Effector CD8-positive, alpha-beta T cell (primary cell): ENCODE results near the gene LIMK2.
"Not testable (repeated sequence)": the region's sequence is repeated elsewhere in the genome, so short reads cannot be mapped to it uniquely, and the experiment has no call there.

ENCODE experiments used
- DNase-seq: peaks from one replicate; lab custom pipeline; 2025; lab: John Stamatoyannopoulos, UW

LIMK2 gene

GRCh38 chr22:31211482-31211861 lies 626 bp upstream of the LIMK2 start:
- DNase-seq, result no peak

DNA sequence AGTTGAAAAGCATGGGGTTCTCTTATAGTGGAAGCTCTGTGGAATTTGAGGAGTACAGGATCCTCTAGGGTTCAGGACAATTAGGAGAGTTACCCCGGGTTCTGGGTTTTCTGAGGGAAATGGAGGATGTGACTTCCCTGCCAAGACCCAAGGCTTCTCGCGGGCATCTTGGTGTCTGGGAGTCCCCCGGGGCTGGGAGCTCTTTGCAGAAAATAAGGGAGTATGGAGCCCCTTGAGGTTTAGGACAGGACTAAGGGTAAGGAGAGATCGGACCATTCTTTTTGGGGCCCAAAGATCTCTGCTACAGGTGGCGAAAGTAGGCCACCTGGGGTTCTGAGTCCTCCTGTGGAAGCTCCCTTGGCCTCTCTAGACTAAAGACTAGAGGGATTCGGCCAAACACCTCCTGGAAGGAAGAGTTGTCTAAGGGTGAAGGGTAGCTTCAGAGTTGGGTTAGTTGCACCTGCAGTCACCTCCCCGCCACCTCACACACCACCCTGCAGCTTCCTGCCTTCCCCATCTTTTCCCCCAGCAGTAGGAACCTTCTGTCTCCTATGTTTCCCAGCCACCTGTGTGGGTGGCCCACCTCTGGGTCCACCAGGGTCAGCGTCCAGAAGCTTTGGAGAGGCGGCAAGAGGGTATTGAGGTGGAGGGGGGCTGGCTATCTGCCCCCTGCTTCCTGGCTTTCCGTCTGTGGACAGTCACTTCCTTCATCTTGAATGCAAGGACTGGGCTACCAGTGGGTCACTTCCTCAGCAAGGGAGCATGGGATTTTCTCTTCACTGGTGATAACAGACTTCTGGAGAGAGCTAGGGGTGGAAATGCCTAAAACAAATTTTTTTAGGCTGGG lies 908 bp downstream of the LIMK2 start:
- DNase-seq, result no peak

DNA sequence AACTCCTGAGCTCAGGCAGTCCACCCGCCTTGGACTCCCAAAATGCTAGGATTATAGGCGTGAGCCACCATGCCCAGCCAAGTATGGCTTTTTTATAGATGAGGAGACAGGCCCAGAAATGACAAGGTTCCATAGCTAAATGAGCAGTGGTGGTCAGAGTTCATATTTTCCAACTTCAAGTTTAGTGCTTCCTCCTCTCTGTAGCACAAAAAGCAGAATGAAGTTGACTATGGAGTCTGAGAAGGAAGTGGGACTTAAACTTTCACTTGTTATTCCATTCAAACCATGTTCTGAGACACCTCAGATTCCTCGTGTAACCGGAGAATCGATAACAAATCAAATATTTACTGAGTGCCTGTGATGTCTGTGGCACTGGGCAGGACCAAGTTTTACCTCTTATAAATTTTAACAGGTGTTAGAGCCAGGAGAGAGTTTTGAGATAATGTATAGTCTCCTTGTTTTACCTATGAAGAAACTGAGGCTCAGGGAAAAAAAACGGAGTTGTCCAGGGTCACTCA lies 3.0 kb downstream of the LIMK2 start:
- no peak for DNase-seq

DNA sequence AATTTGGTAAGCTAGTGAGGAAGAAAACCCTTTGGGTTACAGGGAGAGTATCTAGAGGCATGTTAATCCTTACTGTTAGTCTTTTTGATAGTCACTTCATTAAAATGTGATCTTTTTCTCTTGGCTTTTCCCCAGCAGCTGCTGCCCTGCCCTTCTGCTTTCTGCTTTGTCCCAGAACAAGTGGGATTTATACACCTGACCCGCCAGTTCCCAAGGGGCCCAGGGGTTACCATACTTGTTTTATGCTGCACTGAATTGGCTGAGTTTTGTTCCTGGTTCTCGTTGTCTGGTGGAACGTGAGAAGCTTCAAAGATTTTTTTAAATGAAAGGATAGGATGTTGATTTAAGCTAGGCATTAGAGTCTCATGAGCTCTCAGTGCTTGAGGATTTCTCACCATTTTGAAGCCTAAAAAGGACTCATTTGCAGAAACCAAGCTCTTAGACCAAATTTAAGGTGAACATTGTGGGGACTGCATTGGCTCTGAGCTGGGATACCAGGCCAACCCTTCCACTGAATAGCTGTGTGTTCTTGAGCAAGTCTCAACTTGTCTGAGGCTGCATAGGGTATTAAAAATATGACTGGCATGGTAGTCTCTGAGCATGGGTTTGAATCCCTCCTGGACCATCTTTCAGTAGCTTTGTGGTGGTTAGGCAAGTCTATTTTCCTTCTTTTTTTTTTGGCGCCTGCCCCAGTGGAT lies 6.6 kb downstream of the LIMK2 start:
- no peak for DNase-seq

GRCh38 chr22:31221084-31221483 lies 9.0 kb downstream of the LIMK2 start:
- DNase-seq, result no peak

- no peak for DNase-seq
Observed at GRCh38 chr22:31222736-31223135, 10.6 kb downstream of the LIMK2 start.

GRCh38 chr22:31223786-31224191 lies 11.7 kb downstream of the LIMK2 start:
- DNase-seq, result no peak

- DNase-seq, result not testable (repeated sequence)
Observed at GRCh38 chr22:31224691-31225090, 12.6 kb downstream of the LIMK2 start.

GRCh38 chr22:31227186-31227585 lies 15.1 kb downstream of the LIMK2 start:
- no peak for DNase-seq

DNA sequence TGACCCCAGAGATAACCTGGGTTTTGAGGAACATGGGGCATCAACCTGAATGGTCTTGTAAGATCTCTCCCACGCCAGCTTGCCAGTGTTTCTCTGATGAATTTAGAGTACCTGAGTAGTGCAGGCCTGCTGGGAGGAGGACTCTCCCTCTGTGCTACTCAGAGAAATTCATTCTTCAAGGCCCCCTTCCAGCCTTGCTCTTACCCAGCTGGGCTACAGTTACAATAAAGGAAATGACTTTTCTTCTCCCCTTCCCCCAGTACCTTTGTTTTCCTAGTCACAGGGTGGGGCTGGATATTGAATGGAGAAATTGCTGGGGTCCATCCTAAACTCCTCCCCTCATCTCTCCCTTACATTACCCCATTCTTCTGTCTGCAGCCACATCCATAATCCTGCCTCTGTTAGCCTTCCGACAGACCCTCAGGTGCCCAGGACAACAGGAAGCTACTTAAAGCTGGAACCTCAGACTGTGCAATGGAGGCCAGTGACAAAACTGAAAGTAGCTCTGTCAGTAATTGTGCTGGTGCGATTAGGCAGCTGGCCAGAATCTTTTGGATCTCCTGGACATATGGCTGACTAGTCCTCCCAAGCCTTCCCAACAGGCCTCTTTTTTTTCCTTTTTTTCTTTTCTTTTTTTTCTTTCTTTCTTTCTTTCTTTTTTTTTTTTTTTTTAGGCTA lies 17.4 kb downstream of the LIMK2 start:
- no peak for DNase-seq

GRCh38 chr22:31230155-31230870 lies 18.2 kb downstream of the LIMK2 start:
- DNase-seq, result no peak

GRCh38 chr22:31230871-31231621 lies 18.9 kb downstream of the LIMK2 start:
- peak; percentile 3 for DNase-seq

DNA sequence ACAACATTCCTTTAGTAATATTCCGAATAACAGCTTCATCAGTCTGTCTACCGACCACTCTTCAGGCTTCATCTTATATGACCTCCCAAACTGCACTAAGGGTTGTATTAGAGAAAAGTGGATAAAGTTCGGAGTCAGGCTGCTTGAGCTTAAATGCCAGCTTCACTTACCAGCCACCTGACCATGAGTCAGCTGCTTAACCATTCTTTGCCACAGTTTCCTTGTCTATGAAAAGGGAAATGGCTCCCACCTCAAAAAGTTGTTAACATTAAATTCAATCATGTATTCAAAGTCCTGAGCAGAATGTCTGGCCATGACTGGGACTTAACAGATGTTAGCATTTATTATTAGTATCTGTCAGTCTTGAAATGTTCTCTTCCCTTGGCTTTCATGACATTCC lies 20.9 kb downstream of the LIMK2 start:
- no peak for DNase-seq

- no peak for DNase-seq
Observed at GRCh38 chr22:31235081-31235480, 23.0 kb downstream of the LIMK2 start.

DNA sequence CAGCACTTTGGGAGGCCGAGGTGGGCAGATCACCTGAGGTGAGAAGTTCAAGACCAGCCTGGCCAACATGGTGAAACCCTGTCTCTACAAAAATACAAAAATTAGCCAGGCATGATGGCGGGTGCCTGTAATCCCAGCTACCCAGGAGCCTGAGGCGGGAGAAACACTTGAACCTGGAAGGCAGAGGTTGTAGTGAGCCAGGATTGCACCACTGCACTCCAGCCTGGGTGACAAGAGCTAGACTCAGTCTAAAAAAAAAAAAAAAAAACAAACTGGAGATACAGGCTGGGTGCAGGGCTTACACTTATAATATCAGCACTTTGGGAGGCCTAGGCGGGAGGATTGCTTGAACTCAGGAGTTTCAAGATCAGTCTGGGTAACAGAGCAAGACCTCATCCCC lies 23.9 kb downstream of the LIMK2 start:
- DNase-seq, result not testable (repeated sequence)

GRCh38 chr22:31238057-31238456 lies 26.0 kb downstream of the LIMK2 start:
- DNase-seq, result no peak

DNA sequence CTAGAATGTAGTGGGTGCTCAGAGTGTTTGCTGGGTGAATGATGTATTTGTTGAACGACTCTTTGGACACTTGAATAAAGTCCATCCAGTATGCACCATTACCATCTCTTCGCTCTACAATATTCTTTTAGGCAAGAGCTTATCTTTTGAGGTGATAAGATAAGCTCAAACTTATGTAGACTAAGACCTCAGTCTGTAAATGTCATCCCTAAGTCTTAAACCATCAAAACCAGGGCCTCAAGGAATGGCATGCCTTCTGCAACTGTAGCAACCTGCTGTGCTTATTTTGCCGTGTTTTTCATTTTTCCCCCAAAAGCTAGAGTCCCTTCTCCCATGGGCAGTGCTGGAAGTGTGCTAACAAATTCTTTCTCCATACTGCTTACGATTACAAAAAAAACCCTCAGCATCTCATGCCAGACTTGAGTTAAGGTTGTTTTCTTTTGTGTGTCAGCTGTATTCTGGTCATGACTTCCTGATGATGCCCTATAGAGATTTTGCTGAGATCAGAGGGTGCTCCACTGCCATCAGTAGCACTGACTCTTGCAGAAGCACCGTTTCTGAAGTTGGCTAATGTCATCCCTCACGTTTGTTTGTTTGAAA lies 27.8 kb downstream of the LIMK2 start:
- DNase-seq, result no peak

- DNase-seq, result no peak
Observed at GRCh38 chr22:31241200-31241599, 29.1 kb downstream of the LIMK2 start.

DNA sequence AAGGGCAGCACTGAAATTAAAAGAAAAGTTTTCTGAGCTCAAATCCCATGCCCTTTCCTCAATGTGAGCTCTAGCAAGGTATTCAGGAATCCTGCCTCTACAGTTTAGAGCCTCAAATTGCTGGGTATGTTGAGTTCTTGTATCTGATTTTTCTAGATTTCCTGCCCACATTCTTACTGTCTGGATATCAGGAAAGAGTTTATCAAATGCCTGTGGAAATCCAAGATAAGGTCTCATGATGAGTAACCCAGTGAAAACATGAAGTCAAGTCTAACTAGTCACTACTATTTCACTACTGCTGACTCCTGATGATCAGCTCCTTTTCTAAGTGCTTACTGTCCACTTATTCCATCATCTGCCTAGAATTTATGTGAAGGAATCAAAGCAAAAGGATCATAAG lies 29.8 kb downstream of the LIMK2 start:
- no peak for DNase-seq

GRCh38 chr22:31243339-31244045 lies 31.4 kb downstream of the LIMK2 start:
- no peak for DNase-seq
